Activated B cell treated with CpG ODN at 0.5 μM for 24 hours (primary cell): ENCODE measurements around the gene PRPF8. TPM values are rescaled to one million over a fixed set of nuclear protein-coding genes. Genes with fewer than 3 reads are reported as not detected.
"Not testable (repeated sequence)": the region's sequence is repeated elsewhere in the genome, so short reads cannot be mapped to it uniquely, and the experiment has no call there.

Experiments
- ATAC-seq: fragments of 200-7000 bp; cut with Tn5 transposase; one replicate; pipeline ENCODE4 v1.10.0; 2021; ENCODE audit warnings: low read depth, mild to moderate bottlenecking, moderate library complexity
- CTCF ChIA-PET: fragments of 350-600 bp; sonication (Branson Sonifier 250); formaldehyde crosslinking; loops from one replicate; lab custom pipeline; 2021; ENCODE audit warnings: antibody characterized with exemption; lab: Charles Lee
- POLR2A ChIA-PET: fragments of 350-600 bp; sonication (Branson Sonifier 250); formaldehyde crosslinking; loops from one replicate; lab custom pipeline; 2021; ENCODE audit warnings: antibody characterized with exemption; lab: Charles Lee
- DNase-seq: peaks from one replicate; pipeline ENCODE4 v3.0.0; 2022
- H3K27ac Mint-ChIP-seq: one replicate; pipeline ENCODE4 v1.8.0; 2020; ENCODE audit warnings: mixed read lengths
- H3K27me3 Mint-ChIP-seq: one replicate; pipeline ENCODE4 v1.8.0; 2021; ENCODE audit warnings: mixed read lengths
- H3K36me3 Mint-ChIP-seq: one replicate; pipeline ENCODE4 v1.8.0; 2021; ENCODE audit warnings: low read depth, mixed read lengths
- H3K4me1 Mint-ChIP-seq: one replicate; pipeline ENCODE4 v1.8.0; 2021; ENCODE audit warnings: mixed read lengths
- H3K4me3 Mint-ChIP-seq: one replicate; pipeline ENCODE4 v1.8.0; 2020; ENCODE audit warnings: mild to moderate bottlenecking, mixed read lengths
- H3K9me3 Mint-ChIP-seq: one replicate; pipeline ENCODE4 v1.8.0; 2020; ENCODE audit warnings: mixed read lengths
- CTCF ChIP-seq: fragments of 200-600 bp; IDR thresholded peaks from one replicate; pipeline ENCODE4 v1.8.0; 2022; ENCODE audit warnings: antibody characterized with exemption, mild to moderate bottlenecking
- intact Hi-C: fragments of 100-400 bp; cut with micrococcal nuclease; formaldehyde crosslinking; loops from one replicate; pipeline ENCODE4 v1.15.1; 2024
- total RNA-seq: library from RNA; stranded (reverse); gene quantifications from 2 replicates; pipeline ENCODE4 v1.2.3, GENCODE V29; 2022

PRPF8 gene
- total RNA-seq, 1 donor from 2014 or later: 442 TPM

DNA sequence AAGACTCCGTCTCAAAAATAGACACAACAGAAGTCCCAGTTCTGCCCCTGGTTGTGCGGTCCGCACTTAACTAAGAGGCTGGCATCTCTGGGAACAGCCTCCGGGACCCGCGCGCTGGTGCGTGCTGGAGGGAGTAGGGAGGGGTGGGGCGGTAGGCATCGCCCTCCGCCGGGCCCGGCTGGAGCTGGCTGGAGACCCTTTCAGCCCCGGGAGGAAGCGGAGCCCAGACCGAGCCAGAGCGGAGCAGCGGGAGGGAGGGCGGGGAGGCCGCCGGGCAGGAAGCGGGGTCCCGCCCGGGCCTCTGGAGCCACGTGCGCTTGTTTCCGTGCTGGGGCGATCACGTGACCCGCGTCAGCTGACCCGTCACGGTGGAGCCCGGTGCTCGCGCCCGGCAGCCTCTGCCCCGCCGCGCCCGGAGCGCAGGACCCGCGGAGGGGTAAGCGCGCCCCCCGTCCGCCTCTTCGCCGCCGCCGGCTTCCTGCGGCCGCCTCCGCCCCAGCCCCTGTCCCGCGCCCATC is 39.7 kb upstream of the PRPF8 start, which contains the start of gene WDR81:
Gene WDR81 (plus strand): TSS at position 354 of the 518 bp plus-strand sequence. CDS start 256 bp downstream, outside the sequence.
- Mint-ChIP-seq H3K9me3 (no peaks in the 10 kb centered on the region), H3K4me1 (peaks cover 60% of the 10 kb centered on the region), H3K36me3 (peaks cover 20% of the 10 kb centered on the region), H3K4me3 (peak within 1 kb of the TSS; percentile 78), H3K27me3 (no peaks in the 10 kb centered on the region), H3K27ac (peak within 1 kb of the TSS; percentile 85)
- ChIA-PET CTCF (interaction anchor here (7.5 kb wide), 1 partner anchor 59 kb away, joined by 175 read pairs; no protein-coding TSS in a partner anchor), POLR2A (interaction anchor here (0.7 to 5.4 kb wide), 12 partner anchors 8 to 161 kb away, joined by 4 to 113 read pairs (median 7); partner anchors contain the start of genes RILP and SMYD4)
- TF ChIP-seq CTCF: no peak
- intact Hi-C loops: loop anchor here (1.0 kb wide), 2 partner anchors 8 to 9 kb away; no protein-coding TSS in a partner anchor
- ATAC-seq (peak; percentile 55), DNase-seq (peak; percentile 85)

DNA sequence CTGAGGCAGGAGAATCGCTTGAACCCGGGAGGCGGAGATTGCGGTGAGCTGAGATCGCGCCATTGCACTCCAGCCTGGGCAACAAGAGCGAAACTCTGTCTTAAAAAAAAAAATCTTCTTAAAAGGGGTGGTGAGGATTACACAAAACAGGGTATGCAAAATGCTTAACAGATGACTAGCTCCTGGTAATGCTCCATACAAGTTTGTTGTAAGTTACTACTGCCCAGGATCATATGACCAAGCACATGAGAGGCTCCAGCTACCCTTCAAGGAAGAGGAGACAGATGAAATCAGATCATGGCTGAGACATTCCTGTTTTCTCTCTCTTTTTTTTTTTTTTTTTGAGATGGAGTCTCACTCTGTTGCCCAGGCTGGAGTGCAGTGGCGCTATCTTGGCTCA is 37.4 kb upstream of the PRPF8 start:
- H3K4me1 Mint-ChIP-seq: peaks cover 52% of the 10 kb centered on the region

GRCh38 chr17:1720856-1721386 is 36.3 kb upstream of the PRPF8 start:
- Mint-ChIP-seq H3K9me3 (no peaks in the 10 kb centered on the region), H3K27ac (peak overlapping the region; percentile 96), H3K27me3 (no peaks in the 10 kb centered on the region), H3K4me3 (peak overlapping the region; percentile 15), H3K36me3 (peaks cover 4% of the 10 kb centered on the region), H3K4me1 (peaks cover 53% of the 10 kb centered on the region)
- no peak for ATAC-seq
- POLR2A ChIA-PET: interaction anchor here (0.6 to 5.4 kb wide), 16 partner anchors 9 to 366 kb away, joined by 3 to 113 read pairs (median 12); partner anchors contain the start of genes PRPF8, RILP, RPA1 and SMYD4
- no peak for DNase-seq
- intact Hi-C loops: loop anchor here (1.0 kb wide), 3 partner anchors 52 to 144 kb away; no protein-coding TSS in a partner anchor
- CTCF ChIA-PET: interaction anchor here (0.8 to 7.5 kb wide), 19 partner anchors 12 to 524 kb away, joined by 3 to 175 read pairs (median 5); no protein-coding TSS in a partner anchor
- TF ChIP-seq CTCF: peak; percentile 98

More for the DNA sequence above, 37.4 kb upstream of the PRPF8 start:
- Mint-ChIP-seq H3K4me3 (peak overlapping the region; percentile 28), H3K27ac (peak overlapping the region; percentile 96)
- not testable (repeated sequence) for H3K9me3 Mint-ChIP-seq, H3K27me3 Mint-ChIP-seq, H3K36me3 Mint-ChIP-seq, DNase-seq
- ATAC-seq: peak; percentile 9
- ChIA-PET CTCF (interaction anchor here (0.8 to 7.5 kb wide), 12 partner anchors 11 to 523 kb away, joined by 3 to 175 read pairs (median 6); no protein-coding TSS in a partner anchor), POLR2A (interaction anchor here (0.6 to 5.4 kb wide), 19 partner anchors 8 to 526 kb away, joined by 3 to 113 read pairs (median 6); partner anchors contain the start of genes PRPF8, RILP, RPA1 and SMYD4)
- intact Hi-C loops: loop anchor here (2.0 kb wide), 1 partner anchor 367 kb away; no protein-coding TSS in a partner anchor

DNA sequence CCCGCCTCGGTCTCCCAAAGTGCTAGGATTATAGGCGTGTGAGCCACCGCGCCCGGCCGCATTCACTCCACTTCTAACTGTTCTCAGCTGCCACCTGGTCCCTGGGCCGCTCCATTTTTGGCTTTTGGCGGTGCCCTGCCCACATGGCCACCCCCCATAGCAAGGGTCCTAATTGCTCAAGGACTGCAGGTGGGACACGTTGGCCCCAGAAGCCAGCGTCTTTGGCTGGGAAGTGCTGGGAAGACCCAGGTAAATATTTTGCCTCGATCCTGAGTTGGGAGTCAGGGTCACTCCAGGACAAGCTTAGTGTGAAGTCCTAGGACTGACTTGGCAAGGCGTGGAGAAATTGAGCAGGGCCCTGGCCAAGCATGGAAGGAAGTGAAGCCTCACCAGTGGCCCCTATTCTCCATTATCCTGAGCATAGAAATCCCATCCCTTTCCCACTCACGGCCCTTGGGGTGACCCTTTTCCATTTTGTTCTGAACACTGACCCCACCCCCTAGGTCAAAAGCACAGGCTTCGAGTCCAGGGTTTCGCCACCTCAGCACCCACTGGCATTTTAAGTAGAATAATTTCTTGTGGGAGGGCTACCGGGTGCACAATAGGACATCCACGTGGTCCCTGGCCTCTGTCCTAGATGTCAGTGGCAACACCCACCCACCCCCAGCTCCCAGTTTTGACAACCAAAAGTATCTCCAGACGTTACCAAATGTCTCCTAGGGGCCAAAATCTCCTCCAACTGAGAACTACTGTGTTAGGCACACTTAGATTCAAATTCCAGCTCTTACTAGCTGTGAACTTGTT is 33.9 kb upstream of the PRPF8 start:
- H3K4me3 Mint-ChIP-seq: no peak overlapping the region
- ATAC-seq: no peak
- intact Hi-C loops: no loop called here
- peaks cover 47% of the 10 kb centered on the region for H3K4me1 Mint-ChIP-seq
- TF ChIP-seq CTCF: no peak
- ChIA-PET POLR2A (interaction anchor here (0.6 to 4.2 kb wide), 6 partner anchors 49 to 116 kb away, joined by 3 to 73 read pairs (median 8); partner anchors contain the start of gene RILP), CTCF (interaction anchor here (1.8 to 7.5 kb wide), 3 partner anchors 33 to 163 kb away, joined by 3 to 175 read pairs (median 10); no protein-coding TSS in a partner anchor)
- H3K27ac Mint-ChIP-seq: no peak overlapping the region
- peaks cover 2% of the 10 kb centered on the region for H3K27me3 Mint-ChIP-seq
- no peaks in the 10 kb centered on the region for H3K36me3 Mint-ChIP-seq
- DNase-seq: no peak
- H3K9me3 Mint-ChIP-seq: no peaks in the 10 kb centered on the region
